Inflammatory macrophage (primary cell): ENCODE data around the gene GDPD5.

Experiments used
- DNase-seq, 2 donors: peaks; one replicate each; pipeline ENCODE4 v3.0.0-alpha.2; 2020 to 2022

GDPD5 gene

DNA sequence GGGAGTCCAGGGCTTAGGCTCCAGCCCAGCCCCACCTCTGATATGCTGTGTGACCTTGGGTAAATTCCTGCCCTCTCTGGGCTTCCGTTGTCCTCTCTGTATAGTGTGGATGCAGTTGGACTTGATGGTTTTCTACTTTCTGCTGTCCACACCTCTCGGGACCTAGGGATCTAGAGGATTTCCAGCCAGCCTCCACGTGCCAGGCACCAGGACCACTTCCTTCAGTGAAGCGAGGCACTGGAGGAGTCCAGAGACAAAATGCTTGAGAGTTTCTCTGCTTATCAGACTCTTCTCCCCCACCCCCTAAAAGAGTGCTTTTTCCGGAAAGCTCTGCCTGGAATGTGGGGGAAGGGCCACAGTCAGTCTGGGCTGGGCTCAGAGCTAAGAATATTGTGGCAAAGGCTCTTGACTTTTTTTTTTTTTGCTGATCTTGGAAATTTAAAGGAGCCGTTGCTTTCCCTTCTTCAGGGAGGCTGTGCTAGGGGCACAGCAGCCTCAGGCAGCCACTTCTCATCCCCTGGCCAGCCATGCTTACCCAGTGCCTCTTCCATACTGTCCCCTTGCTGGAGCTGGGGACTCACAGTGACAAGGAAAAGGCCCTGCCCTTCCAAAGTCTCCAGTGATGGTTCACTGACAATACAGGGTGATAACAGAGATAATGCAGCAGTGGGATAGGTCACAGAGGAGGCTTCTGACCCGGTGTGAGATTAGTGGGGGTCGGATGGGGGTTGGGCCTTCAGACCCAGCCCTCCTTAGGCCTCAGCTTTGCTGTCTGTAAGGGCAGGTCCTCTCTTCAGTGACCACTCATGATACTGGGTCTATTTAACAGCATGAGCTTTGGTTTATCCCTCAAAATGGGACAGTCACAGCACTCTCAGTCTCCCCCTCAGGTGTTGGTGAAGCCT is 33.5 kb upstream of the GDPD5 start:
- DNase-seq = no peak

DNA sequence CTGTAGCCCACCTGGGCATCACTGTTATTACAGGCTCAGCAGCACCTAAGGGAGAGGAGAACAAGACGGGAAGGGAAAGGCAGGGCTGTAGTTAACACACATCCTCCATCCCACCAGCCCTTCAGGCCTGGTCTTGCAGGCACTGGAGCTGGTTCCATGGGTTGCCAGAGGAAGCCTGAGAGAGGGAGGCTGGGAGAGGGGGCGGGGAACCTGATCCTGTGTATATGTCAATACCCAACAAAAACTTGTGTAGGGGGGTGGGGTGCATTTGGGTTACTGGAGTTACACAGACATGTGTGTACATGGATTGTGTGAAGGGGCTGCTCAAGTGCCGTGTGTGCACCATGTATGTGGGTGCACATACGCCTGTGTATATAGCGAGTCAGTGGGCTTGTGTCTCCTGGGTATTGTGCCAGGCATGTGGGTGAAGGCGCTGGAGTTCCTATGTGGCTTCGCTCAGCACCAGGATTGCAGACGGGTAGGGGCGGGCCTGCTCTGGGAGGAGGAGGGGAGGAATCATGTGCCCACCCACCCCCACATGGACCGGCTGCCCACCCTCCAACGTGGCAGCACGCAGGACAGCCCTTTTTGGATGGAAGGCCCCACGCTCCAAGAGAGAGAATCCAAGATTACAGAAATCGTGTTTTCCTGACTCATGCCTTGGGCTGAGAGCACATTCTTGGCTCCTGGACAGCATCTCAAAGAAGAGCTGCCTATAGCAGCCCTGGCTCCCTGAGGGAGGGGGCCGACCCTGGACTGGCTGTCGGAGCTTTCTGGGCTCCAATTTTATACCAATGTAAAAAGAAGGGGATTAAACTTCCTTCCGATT is 32.1 kb upstream of the GDPD5 start:
- DNase-seq = no peak

DNA sequence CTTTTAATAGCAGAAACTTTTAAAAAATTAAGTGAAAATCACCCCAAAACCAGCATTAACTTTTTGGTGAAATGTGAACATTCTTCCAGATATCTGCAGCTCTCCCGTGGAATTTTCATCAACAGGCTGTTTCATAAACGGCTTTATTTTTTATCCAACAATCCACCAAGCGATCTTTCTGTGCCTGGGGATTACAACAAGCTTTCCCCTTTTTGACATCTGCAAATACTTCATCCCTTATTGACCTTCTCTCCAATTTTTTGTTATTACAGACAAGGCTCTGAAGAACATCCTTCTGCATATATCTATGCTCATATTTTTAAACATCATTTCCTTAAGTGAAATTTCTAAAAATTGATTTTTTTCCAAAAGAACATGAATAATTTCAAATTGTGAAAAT is 30.5 kb upstream of the GDPD5 start:
- no peak for DNase-seq

DNA sequence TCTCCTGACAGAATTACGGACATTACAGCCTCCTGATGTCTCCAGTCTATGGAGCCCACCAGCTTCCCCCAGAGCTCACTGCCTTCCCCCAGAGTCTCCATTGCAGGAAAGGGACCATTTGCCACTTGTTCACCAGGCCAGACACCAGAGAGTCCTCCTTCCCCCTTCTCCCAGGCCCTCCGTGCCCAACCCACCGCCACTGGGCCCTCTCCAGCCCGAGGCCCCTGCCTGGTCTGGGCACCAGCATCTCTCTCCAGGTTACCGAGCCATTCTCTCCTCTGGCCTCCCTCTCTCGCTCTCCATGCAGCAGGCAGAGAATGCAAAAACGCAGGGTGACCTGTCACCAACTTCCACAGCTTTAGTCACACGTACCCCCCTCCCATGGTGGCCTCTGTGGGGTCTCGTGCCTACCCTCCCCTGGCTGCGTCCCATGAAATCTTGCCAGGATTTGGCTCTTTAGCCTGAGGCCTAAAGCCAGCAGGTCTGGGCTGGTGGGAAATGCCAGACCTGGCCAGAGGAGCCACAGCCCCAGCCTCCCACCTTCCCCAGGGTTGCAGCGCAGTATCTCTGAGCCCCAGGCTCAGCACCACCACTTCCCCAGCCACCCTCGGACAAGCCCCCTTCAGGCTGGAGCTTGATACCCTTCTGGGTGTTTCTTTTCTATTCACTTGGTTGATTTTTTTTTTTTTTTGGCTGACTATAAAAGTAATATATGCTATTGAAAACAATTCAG is 29.5 kb upstream of the GDPD5 start:
- DNase-seq = no peak

DNA sequence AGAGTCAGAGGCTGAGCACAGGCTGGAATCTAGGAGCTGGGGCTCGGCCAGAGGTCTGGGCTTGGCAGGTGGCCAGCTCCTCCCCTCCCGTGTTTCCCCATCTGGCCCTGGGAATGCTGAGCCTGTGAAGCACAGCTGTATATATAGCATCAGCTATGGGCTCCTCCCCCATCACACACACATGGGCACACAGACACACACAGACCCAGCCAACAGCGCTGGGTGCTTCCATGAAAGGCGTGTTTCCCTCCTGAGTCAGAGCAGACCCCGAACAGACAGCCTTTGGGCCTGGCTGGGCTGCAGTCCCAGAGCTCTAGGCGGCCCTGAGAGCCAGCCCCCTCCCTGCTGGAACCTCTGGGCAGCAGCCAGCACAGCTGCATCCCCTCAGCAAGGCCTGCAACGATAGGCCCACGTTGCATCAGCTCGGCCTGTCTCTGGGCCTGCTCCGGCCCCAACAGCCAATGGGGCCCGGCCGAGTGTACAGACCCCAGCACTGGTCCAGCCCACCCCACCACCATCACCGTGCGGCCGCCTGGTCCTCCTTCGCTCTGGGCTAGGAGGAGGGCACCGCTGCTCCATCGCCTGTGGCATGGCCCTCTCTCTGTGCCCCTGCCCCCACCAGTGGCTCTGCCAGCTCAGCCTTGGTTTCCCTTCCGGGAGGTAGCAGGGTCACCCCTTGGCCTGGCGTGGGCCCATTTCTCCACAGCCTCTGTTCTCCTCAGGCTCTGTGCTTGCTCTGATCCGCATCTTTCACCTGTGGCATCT is 28.7 kb upstream of the GDPD5 start:
- no peak for DNase-seq

DNA sequence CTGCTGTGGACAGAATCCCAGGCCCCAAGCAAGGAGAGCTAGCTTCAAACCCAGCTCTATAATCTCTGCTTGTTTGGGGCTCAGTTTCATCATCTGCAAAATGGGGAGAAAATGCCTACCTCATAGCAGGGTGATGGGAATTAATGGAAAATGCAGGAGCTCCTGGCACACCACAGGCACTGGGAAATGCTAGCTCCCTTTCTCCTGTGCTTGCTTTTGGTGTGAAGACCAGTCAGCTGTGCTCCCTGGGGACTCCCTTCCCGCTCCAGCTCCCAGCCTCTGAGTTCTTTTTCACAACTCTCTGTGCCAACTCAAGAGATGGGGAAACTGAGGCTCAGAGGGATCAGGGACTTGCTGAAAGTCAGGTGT is 28.1 kb upstream of the GDPD5 start:
- DNase-seq = no peak

DNA sequence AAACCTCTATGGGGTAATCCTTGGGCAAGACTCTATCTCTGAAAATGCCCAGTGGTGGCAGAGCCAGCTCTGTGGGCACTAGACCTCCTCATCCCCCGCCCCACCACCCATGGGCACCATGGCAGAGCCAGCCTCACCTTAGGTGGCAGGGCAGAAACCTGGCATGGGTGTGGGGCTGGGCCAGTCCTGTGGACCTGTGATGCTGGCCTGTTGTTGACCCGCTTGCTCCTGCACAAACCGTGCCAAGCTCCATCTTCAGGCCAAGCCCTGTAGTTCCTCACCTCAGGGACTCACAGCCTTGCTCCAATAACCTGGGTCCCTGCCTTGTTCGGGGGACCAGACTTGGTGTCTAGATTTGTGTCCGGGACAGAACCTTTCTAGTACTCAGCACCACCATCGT is 27.4 kb upstream of the GDPD5 start:
- no peak for DNase-seq

DNA sequence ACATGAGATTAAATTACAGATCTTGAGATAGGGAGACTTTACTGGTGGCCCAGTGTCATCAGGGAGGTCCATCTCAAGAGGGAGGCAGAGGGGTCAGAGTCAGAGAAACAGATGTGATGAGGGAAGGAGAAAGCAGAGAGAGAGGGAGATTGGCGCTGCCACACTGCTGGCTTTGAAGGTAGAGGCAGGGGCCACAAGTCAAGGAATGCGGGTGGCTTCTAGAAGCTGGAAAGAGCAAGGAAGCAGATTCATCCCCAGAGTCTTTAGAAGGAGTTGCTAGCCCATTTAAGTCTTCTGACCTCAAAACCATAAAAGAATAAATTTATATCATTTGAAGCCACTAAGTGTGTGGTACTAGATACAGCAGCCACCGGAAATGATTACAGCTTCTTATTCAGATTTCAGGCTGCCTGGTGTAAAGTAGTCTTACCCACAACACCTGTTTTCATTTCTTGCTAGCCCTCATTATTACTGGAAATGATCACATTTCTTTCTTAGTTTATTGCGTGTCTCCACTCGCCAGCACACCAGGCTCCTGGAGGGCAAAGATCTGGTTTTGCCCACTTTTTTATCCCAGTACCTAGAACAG is 23.7 kb upstream of the GDPD5 start:
- no peak for DNase-seq

DNA sequence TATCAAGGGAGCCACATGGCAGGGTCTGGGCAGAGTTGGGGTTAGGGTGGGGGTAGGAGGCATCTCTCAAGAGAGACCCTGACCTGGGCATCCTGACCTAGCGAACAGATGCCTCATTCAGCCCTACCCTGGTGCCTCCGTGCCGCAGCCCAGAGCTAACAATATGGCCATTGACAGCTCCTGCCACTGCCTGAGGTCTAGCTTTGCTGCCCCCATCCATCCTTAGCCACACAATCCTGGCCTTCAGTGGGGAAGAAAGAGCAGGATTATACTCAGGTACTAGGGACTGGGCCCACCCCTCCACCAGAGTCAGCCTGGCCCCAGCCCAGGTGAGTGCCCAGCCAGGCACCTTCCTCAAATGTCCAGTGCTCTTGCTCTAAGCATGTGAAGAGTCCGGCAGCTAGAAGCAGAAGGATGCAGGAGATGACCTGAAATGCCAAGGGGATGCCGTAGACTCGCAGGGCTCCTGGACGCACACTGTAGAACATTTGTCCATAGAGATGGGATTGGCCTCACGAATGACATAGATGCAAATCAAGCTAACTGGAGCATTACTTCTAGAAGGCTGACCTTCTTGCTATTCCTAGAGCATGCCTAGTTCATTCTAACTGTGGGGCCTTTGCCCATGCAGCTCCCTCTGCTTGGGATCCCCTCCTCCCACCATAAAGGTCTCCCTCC is 23.0 kb upstream of the GDPD5 start:
- no peak for DNase-seq

DNA sequence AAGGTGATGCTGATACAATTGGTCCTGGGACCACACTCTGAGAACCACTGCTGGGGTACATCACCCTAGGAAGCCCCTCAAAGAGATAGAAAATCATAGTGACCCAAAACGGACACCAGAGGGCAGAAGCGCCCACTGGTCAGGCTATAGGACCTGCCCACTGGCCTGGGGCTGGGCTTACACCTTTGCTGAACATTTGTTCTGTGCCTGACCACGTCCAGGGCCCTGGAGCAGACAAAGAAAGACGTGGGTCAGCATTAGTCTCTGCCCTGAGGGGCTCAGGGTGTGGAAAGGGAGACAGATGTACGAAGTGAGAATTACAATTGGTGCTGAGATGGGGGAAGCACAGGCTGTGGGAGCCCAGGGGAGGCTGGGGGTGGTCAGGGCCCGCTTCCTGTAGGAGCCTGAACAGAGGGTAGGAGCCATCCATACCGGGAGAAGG is 21.9 kb upstream of the GDPD5 start:
- peak; percentile 45 to 62 for DNase-seq

DNA sequence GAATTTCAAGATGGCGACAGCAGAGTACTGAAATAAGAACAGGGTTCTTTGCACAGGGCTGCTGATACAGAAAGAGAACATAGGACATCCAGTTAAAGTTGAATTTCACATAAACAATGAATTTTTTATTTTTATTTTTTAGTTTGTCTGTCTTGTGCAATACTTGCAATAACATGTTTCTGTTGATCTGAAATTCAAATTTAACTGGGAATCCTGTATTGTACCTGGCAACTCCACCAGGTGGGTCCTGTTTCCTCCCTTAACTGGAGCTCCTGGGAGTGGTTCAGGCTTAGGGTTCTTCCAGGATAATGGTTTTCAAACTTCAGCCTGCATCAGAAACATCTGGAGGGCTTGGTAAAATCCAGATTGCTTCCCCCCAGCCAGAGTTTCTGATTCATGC is 21.4 kb upstream of the GDPD5 start:
- no peak for DNase-seq

DNA sequence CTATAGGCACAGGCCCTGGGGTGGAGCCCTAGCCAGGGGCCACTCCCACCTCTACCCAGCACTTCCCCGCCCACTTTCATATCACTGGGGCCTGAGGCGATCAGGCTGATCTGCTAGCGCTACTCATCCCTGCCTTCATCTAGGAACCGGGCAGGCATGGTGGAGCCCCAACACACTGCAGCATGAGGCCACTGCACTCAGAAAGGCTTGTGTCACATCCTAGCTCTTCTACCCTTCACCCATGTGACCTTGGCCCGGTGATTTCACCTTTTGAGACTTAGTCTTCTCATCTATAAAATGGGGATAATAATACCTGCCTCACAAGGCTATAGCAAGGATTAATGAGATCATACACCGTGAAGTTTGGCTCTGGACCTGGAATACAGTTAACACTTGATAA is 18.1 kb upstream of the GDPD5 start:
- DNase-seq = no peak

DNA sequence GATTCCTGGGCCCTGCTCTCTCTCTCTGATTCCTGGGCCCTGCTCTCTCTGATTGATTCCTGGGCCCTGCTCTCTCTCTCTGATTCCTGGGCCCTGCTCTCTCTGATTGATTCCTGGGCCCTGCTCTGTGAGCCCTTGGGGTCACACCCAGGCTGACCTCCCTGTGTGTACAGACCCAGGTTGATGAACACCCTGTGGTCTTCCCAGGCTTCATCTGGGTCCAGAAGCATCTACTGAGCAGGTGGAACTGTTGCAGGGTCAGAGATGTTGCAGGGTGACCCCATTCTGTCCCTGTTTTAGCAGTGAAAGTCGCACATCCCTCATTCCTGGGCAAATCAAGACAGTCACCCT is 16.3 kb upstream of the GDPD5 start:
- DNase-seq = no peak

DNA sequence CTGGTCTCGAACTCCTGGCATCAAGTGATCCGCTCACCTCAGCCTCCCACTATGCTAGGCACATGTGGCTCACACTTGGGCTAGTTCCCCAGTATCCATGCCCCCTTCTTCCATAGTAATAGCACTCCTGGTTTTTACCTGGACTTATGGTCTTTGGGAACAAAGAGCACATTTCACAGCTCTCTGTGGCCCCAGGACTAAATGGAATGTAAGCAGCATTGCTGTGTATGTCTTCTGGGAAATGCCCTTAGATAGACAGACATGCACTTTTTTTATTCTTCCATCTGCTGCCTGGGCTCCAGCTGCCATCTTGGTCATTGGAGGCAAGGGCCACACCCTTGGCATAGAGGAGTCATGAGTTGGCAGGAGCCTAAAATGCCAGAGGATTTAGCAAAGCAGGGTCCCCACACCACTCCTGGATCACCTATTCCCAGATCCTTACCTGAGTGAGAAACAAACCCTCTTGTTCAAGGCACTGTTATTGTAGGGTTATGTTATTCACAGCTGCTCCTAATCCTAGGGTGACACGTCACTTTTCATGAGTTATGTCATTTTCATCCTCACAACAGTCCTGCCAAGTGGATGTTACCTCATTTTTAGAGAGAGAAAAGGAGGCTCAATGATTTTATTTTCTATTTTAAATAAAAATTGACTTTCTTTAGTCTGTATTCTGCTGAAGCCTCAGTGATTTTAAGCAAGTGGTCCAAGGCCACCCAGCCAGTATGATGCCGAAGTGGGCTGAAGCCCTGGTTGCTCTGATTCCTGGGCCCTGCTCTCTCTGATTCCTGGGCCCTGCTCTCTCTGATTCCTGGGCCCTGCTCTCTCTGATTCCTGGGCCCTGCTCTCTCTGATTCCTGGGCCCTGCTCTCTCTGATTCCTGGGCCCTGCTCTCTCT is 15.7 kb upstream of the GDPD5 start:
- DNase-seq = no peak

DNA sequence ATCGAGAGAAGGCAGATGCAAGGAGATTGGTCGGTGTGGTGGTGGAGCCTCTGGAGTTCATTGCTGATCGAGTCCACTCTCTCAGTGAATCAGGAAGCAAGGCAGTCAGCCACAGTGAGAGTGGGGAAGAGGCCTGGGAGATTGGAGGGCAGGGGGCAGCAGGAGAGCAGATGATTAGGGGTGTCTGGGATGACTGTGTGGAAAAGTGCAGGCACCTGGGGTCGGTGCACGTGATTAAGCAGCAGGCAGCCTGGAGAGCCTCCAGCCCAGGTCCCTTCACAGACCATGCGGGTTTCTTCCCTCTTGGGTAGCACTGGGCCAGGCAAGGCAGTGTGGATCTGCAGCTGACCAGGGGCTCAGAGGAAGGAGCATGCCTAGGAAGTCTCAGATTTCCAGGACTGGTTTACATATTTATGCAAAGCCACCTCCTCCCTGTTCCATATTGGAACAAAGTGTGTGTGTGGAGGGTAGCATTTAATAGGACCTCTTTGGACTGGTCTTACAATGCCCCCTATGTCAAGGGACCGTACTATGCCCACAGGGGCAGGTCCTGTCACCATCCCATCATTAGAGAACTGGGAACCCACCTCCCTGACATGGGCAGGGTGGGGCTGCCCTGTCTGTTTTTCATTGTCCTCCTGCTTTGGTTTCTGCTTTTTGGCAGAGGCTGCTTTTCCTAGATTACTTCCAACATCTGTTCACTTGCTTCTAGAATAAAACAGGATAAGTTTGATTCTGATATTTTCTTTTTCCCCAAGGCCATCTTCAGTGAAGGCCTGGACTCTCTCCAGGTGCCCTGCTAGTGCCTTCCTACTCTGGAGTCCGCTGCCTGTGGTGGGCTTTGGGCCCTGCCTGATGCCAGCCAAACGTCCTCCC is 14.0 kb upstream of the GDPD5 start:
- DNase-seq = no peak

DNA sequence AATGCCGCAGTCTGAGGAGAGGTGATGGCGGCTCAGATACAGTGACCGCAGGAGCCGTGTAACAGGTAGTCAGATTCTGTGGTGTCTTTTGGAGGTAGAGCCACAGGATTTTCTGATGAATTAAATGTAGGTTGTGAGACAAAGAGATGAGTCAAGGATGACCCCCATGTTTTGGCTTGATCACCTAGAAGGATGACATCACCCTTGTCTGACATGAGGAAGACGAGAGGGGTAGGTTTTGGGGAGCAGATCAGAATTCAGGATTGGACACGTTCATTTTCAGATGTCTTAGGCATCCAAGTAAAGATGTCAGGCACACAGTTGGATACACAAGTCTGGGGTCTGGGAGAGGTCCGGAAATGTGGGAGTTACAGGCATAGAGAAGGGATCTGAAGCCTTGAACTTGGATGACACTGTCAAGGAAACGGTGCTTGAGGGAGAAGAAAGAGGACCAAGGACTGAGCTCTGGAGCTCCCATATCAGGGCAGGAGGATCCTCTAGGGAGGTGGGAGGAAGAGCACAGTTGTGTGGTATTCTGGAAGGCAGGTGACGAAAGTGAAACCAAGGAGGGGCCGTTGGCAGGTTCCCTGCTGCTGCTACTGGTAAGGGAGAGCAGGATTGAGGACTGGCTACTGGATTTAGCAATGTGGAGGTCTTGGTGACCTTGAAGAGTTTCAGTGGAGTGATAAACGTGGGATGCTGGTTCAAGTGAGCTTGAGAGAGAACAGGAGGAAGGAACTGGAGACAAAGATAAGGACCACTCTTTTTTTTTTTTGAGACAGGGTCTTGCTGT is 12.6 kb upstream of the GDPD5 start:
- DNase-seq = no peak

DNA sequence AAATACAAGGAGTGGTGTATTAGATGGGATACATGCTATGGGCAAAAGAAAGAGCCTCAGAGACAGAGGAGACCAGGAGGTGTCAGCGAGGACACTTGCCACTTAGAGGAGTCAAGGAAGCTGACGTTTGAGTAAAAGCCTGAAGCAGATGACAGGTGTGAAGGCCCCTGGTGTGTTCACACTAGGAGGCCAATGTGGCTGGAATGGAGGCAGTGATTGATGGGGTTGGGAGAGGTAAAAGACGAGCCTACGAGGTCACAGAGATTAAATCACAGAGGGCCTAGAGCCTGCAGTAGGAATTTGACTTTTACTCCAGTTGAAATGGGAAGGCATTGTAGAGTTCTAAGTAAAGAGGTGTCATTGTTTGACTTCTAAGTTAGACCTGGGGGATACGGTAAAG is 12.0 kb upstream of the GDPD5 start:
- no peak for DNase-seq
